GM04503 (cell line): ENCODE measurements around the gene DDTL.

ENCODE experiments used
- DNase-seq: peaks from one replicate; pipeline ENCODE4 v3.0.0-alpha.2; 2012; ENCODE audit warnings: low read depth

DDTL gene

GRCh38 chr22:24006207-24006913 lies 39.7 kb downstream of the DDTL start:
- no peak for DNase-seq

GRCh38 chr22:24006914-24007214 lies 40.2 kb downstream of the DDTL start:
- no peak for DNase-seq

- DNase-seq, result no peak
Measured at GRCh38 chr22:24007253-24008021, 40.7 kb downstream of the DDTL start.

DNA sequence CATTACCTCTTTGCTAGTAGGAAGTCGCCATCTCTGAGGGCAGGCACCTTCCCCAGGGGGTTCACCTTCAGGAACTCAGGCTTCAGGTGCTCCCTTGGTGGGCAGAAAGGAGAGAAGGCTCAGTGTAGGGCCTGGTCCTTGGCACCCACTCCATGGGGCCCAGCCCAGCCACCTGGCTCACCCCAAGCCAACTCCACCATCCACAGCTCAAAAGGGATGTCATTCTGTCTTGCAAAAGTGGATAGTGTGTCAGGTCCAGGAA lies 41.3 kb downstream of the DDTL start:
- DNase-seq, result no peak

GRCh38 chr22:24008381-24009226 lies 41.9 kb downstream of the DDTL start:
- DNase-seq, result no peak

DNA sequence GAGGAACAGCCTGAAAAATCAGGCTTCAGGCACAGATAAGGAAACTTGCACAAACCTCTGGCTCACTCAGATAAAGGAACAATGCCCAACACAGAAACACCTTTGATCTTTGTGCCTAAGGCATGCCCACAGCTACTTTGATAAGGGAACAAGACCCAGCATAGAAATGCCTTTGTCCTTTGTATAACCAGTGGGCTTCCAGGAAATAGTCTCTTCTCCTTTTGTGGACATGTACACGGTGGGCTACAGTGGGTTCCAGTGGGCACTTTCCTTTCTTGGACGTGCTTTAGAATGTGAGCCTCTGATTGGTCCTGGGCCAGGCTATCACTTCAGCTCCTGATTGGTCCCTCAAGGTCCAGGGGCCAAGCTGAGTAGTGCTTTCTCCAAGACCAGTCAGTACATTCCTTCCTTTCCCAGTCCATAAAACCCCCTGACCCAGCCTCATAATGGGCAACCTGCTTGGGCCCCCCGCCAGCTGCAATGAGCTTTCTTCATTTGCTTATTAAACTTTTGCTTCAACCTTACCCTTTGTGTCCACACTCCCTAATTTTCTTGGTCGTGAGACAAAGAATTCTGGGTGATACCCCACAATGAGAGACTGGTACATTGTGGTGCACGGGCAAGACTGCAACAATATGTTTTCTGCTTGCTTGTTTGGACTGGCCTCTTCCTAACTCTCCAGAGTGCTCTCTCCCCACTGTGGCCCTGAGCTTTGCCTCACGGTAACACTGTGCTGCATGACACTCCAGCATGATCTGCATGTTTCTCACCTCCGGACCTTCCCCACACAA lies 42.7 kb downstream of the DDTL start:
- no peak for DNase-seq

DNA sequence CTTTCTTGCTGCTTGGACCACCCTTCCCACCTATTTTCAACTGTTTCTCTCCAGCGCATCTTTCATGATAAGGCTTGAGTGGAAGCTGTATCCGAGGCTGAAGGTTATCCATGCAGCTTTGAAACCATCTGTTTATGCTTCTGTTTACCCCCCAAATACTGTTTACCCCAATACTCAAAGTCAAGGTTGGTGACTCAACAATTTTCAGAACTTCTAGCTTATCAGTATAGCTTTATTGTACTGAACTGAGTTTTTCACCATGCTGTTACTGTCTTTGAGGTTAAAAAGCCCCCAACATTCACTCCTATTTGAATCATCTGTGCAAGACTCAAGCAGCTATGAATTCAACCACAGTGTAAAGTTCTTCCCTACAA lies 43.3 kb downstream of the DDTL start:
- no peak for DNase-seq

DNA sequence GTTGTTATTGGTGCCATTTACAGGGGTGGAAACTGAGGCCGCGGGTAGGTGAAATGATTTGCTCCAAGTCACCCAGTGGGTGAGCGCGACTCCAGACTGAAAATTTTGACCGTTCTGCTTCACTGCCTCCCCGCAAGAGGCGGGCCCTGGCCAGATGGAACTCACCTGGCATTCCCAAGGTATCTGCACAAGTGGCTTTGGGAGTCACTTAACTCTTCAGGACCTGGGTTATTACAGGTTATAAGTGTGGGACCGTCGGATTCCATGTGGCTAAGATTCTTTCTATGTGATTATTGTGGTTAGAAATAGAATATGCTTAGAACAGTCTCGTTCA lies 45.0 kb downstream of the DDTL start:
- no peak for DNase-seq

DNA sequence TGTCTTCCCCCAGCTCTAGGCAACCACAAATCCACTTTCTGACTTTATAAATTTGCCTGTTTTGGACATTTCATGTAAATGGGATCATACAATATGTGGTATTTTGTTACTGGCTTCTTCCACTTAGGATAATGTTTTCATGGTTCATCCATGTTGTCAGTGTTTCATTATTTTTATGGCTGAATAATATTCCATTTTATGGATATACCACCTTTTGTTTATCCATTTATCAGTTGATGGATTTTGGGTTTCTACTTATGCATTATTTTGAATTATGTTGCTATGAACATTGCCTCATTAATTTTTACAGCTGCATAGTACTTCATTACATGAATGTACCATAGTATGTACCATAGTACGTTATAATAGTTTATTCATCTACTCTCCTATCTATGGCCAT lies 49.5 kb downstream of the DDTL start:
- DNase-seq, result no peak

DNA sequence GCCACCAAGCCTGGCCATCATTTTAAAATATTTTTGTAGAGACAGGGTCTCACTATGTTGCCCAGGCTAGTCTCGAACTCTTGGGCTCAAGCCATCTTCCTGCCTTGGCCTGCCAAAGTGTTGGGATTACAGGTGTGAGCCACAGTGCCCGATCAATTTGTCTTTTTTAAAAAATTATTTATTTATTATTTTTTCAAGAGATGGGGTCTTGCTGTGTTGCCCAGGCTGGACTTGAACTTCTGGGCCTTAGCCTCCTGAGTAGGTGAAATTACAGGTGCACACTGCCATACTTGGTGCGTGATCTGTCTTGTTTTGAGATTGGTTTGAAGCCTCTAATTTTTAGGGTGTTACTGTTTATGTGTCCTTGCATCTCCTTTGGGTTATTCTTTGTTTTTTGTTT lies 54.6 kb downstream of the DDTL start:
- DNase-seq, result no peak
